GM12874 (cell line): ENCODE measurements around the gene MLF1.
A peak's percentile ranks its signal among the peaks of the same experiment; 100 is the strongest.

Source experiments
- TF ChIP-seq, protein P1 (sequence below): IDR thresholded peaks from 2 replicates; pipeline ENCODE4 v1.5.1; 2011; ENCODE audit warnings: low read depth, mild to moderate bottlenecking, control low read depth, low read length, moderate library complexity; ENCODE audit not compliant: insufficient read depth

The MLF1 gene

GRCh38 chr3:158640646-158641045, 69.7 kb downstream of the MLF1 start:
- TF ChIP-seq, protein P1, sequence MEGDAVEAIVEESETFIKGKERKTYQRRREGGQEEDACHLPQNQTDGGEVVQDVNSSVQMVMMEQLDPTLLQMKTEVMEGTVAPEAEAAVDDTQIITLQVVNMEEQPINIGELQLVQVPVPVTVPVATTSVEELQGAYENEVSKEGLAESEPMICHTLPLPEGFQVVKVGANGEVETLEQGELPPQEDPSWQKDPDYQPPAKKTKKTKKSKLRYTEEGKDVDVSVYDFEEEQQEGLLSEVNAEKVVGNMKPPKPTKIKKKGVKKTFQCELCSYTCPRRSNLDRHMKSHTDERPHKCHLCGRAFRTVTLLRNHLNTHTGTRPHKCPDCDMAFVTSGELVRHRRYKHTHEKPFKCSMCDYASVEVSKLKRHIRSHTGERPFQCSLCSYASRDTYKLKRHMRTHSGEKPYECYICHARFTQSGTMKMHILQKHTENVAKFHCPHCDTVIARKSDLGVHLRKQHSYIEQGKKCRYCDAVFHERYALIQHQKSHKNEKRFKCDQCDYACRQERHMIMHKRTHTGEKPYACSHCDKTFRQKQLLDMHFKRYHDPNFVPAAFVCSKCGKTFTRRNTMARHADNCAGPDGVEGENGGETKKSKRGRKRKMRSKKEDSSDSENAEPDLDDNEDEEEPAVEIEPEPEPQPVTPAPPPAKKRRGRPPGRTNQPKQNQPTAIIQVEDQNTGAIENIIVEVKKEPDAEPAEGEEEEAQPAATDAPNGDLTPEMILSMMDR: no peak

GRCh38 chr3:158642005-158642404, 71.0 kb downstream of the MLF1 start:
- TF ChIP-seq, protein P1: no peak

- TF ChIP-seq, protein P1: no peak
Observed at GRCh38 chr3:158642474-158643210, 71.6 kb downstream of the MLF1 start.

GRCh38 chr3:158644345-158644908, 73.4 kb downstream of the MLF1 start, which contains the start of gene GFM1:
TSS of gene GFM1 (plus strand) at chr3:158644527. CDS start at chr3:158644635, 108 bp downstream.
- TF ChIP-seq, protein P1: peak; percentile 95

GRCh38 chr3:158649791-158650190, 78.8 kb downstream of the MLF1 start:
- TF ChIP-seq, protein P1: no peak

GRCh38 chr3:158651192-158651591, 80.2 kb downstream of the MLF1 start:
- TF ChIP-seq, protein P1: no peak

- TF ChIP-seq, protein P1: no peak
Observed at GRCh38 chr3:158652463-158652862, 81.5 kb downstream of the MLF1 start.
